ENCODE results near the gene P3H4.

- no peak for TF ChIP-seq YY1 (IDR thresholded peaks at IDR 0.05; ENCODE audit: insufficient read depth, insufficient read length)
- no peak for TF ChIP-seq SUZ12 (IDR thresholded peaks at IDR 0.05; ENCODE audit: extremely low read depth, insufficient read depth, insufficient read length)
- TF ChIP-seq ZNF274 (IDR thresholded peaks at IDR 0.05; ENCODE audit: low read depth, low read length), result no peak
Measured at GRCh38 chr17:41787021-41787418, 24.7 kb downstream of the P3H4 start.

All from NT2/D1 (cell line).